Suprapubic skin (tissue), 4 donors: Measurements from ENCODE around the gene LAMB4. TPM values are rescaled to one million over a fixed set of nuclear protein-coding genes. Genes with fewer than 3 reads are reported as not detected.

ENCODE experiments used
- DNase-seq, 2 donors: peaks; one replicate each; pipeline ENCODE4 v3.0.0-alpha.2; 2019; ENCODE audit warnings: low spot score in 2 of 2
- H3K27ac ChIP-seq: fragments of 200-600 bp; sonication (generic); one replicate; pipeline ENCODE4 v1.5.1; 2019
- H3K27me3 ChIP-seq: fragments of 200-600 bp; sonication (generic); one replicate; pipeline ENCODE4 v1.5.1; 2019
- H3K36me3 ChIP-seq: fragments of 200-600 bp; sonication (generic); one replicate; pipeline ENCODE4 v1.5.1; 2019
- H3K4me1 ChIP-seq: fragments of 200-600 bp; sonication (generic); one replicate; pipeline ENCODE4 v1.5.1; 2019
- H3K4me3 ChIP-seq: fragments of 200-600 bp; sonication (generic); one replicate; pipeline ENCODE4 v1.5.1; 2019; ENCODE audit warnings: mild to moderate bottlenecking
- H3K9me3 ChIP-seq: fragments of 200-600 bp; sonication (generic); one replicate; pipeline ENCODE4 v1.5.1; 2019
- EP300 ChIP-seq: sonication (generic); formaldehyde crosslinking; IDR thresholded peaks from one replicate; pipeline ENCODE4 v1.6.1; 2017; ENCODE audit warnings: antibody characterized with exemption
- POLR2A ChIP-seq, 2 donors: fragments of 450-650 bp; IDR thresholded peaks; one replicate each; pipeline ENCODE4 v1.6.1; 2017; ENCODE audit warnings: antibody characterized with exemption in 2 of 2, mild to moderate bottlenecking in 2 of 2, moderate library complexity in 2 of 2
- POLR2AphosphoS5 ChIP-seq, 3 donors: sonication (generic); formaldehyde crosslinking; IDR thresholded peaks; one replicate each; pipeline ENCODE4 v1.6.1; 2017; ENCODE audit warnings: antibody characterized with exemption in 3 of 3
- WGBS: methylation state at CpG from one replicate; pipeline ENCODE4 v1.1.5; 2018; 5-methylcytosine and 5-hydroxymethylcytosine counted together
- total RNA-seq, 4 donors: library from RNA; depleted of rRNA; stranded (reverse); fragments of >200 nt; gene quantifications; one replicate each; pipeline ENCODE4 v1.1.0, GENCODE V29; 2016
- TF ChIP-seq, protein P1 (sequence below), 2 donors: fragments of 200-600 bp in 1 of 2; fragments of 450-650 bp in 1 of 2; sonication (generic) in 1 of 2; IDR thresholded peaks; one replicate each; pipeline ENCODE4 v1.5.1; 2016 to 2019; ENCODE audit warnings: antibody characterized with exemption in 2 of 2, mild to moderate bottlenecking in 1 of 2, moderate library complexity in 1 of 2

Gene LAMB4
- total RNA-seq, 4 donors from 2014 or later, result 212 to 642 (median 282) TPM

DNA sequence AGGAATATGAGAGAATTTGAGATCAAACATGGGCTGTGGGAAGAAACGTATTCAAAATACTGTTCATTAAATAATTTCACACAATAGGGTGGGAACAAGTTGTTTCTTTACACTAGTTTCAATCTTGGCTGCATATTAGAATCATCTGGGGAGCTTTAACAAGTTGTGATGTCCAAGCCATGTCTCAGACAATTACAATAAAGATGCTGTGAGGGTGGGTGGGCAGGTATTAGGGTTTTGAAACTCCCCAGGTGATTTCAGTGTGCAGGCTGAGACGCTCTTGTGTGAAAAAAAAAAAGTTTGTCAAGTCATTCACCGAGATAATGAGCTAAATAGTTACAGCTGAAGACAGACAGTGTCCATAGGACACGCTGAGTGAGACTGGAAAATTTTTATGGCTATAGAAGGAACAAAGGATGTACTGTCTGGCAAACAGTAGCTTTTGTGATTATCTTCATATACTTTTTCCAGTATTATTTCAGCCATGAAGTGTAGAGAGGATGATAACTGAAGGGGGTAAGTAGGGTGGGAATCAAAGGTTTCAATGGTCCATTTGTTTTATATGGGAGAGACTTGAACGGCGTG, 12.6 kb upstream of the LAMB4 start:
- Histone ChIP-seq H3K4me1 (peaks cover 26% of the 10 kb centered on the region), H3K9me3 (no peaks in the 10 kb centered on the region), H3K36me3 (no peaks in the 10 kb centered on the region), H3K27ac (no peak overlapping the region), H3K27me3 (no peaks in the 10 kb centered on the region), H3K4me3 (no peak overlapping the region)
- TF ChIP-seq POLR2A (IDR thresholded peaks at IDR 0.05) (no peak), EP300 (no peak), POLR2AphosphoS5 (IDR thresholded peaks at IDR 0.05) (no peak)
- TF ChIP-seq, protein P1, sequence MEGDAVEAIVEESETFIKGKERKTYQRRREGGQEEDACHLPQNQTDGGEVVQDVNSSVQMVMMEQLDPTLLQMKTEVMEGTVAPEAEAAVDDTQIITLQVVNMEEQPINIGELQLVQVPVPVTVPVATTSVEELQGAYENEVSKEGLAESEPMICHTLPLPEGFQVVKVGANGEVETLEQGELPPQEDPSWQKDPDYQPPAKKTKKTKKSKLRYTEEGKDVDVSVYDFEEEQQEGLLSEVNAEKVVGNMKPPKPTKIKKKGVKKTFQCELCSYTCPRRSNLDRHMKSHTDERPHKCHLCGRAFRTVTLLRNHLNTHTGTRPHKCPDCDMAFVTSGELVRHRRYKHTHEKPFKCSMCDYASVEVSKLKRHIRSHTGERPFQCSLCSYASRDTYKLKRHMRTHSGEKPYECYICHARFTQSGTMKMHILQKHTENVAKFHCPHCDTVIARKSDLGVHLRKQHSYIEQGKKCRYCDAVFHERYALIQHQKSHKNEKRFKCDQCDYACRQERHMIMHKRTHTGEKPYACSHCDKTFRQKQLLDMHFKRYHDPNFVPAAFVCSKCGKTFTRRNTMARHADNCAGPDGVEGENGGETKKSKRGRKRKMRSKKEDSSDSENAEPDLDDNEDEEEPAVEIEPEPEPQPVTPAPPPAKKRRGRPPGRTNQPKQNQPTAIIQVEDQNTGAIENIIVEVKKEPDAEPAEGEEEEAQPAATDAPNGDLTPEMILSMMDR (IDR thresholded peaks at IDR 0.05), result no peak
- no peak for DNase-seq
- WGBS, result 83% methylated on average over 6 of the region's 6 CpGs

DNA sequence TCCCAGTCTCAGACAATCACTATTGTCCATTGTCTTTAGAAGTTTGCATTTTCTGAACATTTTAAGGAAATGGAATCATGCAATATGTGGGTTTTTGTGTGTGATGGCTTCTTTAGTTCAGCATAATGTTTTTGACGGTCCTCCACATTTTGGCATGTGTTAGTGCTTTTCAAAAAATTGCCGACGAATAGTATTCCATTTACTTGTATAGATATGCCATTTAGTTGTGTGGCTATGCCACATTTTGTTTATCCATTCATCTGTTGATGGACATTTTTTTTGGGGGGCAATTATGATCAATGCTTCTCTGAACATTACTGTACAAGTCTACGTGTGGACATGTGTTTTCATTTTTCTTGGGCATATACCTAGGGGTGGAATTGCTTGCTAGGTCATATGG, 12.0 kb upstream of the LAMB4 start:
- no peaks in the 10 kb centered on the region for H3K36me3 ChIP-seq
- 93% methylated on average over 4 of the region's 4 CpGs for WGBS

DNA sequence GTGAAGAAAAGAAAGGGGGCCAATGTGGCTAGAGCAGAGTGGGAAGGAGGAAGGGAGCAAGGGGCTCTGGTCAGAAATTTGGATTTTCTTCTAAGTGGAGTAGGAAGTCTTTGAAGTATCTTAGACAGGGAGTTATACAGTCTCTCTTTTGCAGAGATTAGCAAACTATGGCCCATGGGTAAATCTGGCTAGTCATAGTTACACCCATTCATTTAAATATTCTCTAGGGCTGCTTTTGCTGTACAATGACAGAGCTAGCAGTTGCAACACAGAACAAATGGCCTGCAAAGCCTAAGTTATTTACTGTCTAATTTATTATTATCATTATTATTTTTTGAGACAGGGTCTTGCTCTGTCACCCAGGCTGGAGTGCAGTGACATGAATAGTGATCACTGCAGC, 10.5 kb upstream of the LAMB4 start:
- no peaks in the 10 kb centered on the region for H3K36me3 ChIP-seq
- peak overlapping the region; percentile 57 for H3K27ac ChIP-seq
- H3K27me3 ChIP-seq, result no peaks in the 10 kb centered on the region
- peaks cover 19% of the 10 kb centered on the region for H3K4me1 ChIP-seq
- TF ChIP-seq, protein P1 (IDR thresholded peaks at IDR 0.05), result no peak
- TF ChIP-seq EP300 (no peak), POLR2AphosphoS5 (IDR thresholded peaks at IDR 0.05) (no peak), POLR2A (IDR thresholded peaks at IDR 0.05) (no peak)
- no peak overlapping the region for H3K4me3 ChIP-seq
- no peak for DNase-seq
- no peaks in the 10 kb centered on the region for H3K9me3 ChIP-seq

More for the DNA sequence above, 12.0 kb upstream of the LAMB4 start:
- DNase-seq, result no peak
- TF ChIP-seq POLR2A (IDR thresholded peaks at IDR 0.05) (no peak), EP300 (no peak), POLR2AphosphoS5 (IDR thresholded peaks at IDR 0.05) (no peak)
- TF ChIP-seq, protein P1 (IDR thresholded peaks at IDR 0.05), result no peak
- Histone ChIP-seq H3K27me3 (no peaks in the 10 kb centered on the region), H3K4me3 (no peak overlapping the region), H3K9me3 (no peaks in the 10 kb centered on the region), H3K27ac (no peak overlapping the region), H3K4me1 (peaks cover 26% of the 10 kb centered on the region)

DNA sequence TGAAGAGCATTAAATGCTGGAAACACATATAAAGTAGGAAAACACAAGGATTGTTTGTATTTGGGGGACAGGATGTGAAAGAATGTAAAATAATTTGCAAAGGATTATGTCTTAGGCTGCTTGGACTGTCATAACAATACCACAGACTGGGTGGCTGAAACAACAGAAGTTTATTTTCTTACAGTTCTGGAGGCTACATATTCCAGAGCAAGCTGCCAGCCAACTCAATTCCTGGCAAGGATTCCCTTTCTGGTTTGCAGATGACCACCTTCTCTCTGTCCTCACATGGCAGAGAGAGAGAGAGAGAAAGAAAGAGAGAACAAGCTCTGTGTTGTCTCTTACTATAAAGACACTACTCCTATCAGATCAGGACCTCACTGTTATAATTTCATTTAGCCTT, 8.8 kb upstream of the LAMB4 start:
- TF ChIP-seq EP300, result no peak
- TF ChIP-seq POLR2AphosphoS5 (IDR thresholded peaks at IDR 0.05), result no peak
- TF ChIP-seq POLR2A (IDR thresholded peaks at IDR 0.05), result no peak
- TF ChIP-seq, protein P1 (IDR thresholded peaks at IDR 0.05), result no peak

DNA sequence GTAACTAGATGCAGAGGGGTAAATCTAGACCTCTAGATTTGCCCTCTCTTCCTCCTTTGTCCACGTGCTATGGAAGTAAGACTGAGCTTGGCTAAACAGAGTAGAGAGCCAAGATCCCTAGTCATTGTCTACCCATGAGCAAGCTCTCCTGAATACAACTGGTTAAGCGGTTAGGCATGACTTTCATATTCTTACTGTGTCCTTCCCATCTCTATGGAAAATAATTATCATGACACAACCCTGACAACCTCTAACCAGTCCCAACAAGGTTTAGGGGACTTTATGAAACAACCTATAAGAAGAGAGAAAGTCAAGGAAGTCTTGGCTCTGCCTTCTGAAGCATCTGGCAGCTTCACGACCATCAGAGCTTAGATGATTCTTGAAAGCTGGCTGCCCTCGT, 7.8 kb upstream of the LAMB4 start:
- 63% methylated on average over 4 of the region's 4 CpGs for WGBS
- TF ChIP-seq POLR2A (IDR thresholded peaks at IDR 0.05), result no peak
- no peak for TF ChIP-seq EP300
- no peak for TF ChIP-seq POLR2AphosphoS5 (IDR thresholded peaks at IDR 0.05)
- TF ChIP-seq, protein P1 (IDR thresholded peaks at IDR 0.05), result no peak
- Histone ChIP-seq H3K4me1 (peaks cover 12% of the 10 kb centered on the region), H3K27me3 (no peaks in the 10 kb centered on the region), H3K36me3 (no peaks in the 10 kb centered on the region), H3K9me3 (no peaks in the 10 kb centered on the region), H3K4me3 (no peak overlapping the region), H3K27ac (no peak overlapping the region)
- DNase-seq, result no peak

More for the DNA sequence above, 8.8 kb upstream of the LAMB4 start:
- no peak for DNase-seq
- no peaks in the 10 kb centered on the region for H3K36me3 ChIP-seq
- peaks cover 12% of the 10 kb centered on the region for H3K4me1 ChIP-seq
- H3K9me3 ChIP-seq, result no peaks in the 10 kb centered on the region
- H3K27ac ChIP-seq, result peak overlapping the region; percentile 12
- H3K27me3 ChIP-seq, result no peaks in the 10 kb centered on the region
- H3K4me3 ChIP-seq, result no peak overlapping the region
